Adrenal gland (tissue), 5 donors: Measurements from ENCODE around the gene HLTF.

Experiments
- POLR2A ChIP-seq, 2 donors: fragments of 450-650 bp; IDR thresholded peaks; one replicate each; pipeline ENCODE4 v1.6.1; 2017; ENCODE audit warnings: antibody characterized with exemption in 2 of 2, mild to moderate bottlenecking in 2 of 2, moderate library complexity in 1 of 2
- TF ChIP-seq, protein P1 (sequence below), 6 experiments: fragments of 450-650 bp in 4 of 6; fragments of 200-600 bp in 2 of 6; sonication (generic) in 1 of 6; IDR thresholded peaks; 1 replicate in 5 of 6; 2 replicates in 1 of 6; pipeline versions ENCODE4 v1.5.1 to v1.8.0; 2016 to 2021; ENCODE audit warnings: antibody characterized with exemption in 6 of 6, mild to moderate bottlenecking in 2 of 6, moderate library complexity in 1 of 6
- donor health status: DM: no; HTN: no; CAD: no.

DNA sequence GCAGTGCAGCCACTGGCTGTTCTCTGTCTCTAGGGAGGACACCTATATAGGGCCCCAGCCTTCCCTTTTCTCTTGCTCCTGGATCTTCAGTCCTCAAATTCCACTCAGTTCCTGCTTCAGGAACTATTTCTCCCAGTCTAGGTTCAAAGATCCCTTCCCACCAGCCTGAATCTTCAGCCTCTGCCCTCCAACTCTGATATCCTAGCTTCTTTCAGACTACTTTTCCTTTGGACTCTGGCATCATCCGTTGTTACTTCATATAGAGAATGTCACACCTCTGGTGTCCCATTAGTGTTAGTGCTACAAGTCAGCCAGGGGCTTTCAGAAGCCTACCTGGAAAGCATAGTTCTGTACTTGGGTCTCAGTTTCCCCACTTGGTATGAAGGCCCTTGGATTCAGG, 33.1 kb upstream of the HLTF start:
- TF ChIP-seq, protein P1, sequence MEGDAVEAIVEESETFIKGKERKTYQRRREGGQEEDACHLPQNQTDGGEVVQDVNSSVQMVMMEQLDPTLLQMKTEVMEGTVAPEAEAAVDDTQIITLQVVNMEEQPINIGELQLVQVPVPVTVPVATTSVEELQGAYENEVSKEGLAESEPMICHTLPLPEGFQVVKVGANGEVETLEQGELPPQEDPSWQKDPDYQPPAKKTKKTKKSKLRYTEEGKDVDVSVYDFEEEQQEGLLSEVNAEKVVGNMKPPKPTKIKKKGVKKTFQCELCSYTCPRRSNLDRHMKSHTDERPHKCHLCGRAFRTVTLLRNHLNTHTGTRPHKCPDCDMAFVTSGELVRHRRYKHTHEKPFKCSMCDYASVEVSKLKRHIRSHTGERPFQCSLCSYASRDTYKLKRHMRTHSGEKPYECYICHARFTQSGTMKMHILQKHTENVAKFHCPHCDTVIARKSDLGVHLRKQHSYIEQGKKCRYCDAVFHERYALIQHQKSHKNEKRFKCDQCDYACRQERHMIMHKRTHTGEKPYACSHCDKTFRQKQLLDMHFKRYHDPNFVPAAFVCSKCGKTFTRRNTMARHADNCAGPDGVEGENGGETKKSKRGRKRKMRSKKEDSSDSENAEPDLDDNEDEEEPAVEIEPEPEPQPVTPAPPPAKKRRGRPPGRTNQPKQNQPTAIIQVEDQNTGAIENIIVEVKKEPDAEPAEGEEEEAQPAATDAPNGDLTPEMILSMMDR (IDR thresholded peaks at IDR 0.05) = no peak
- TF ChIP-seq POLR2A (IDR thresholded peaks at IDR 0.05) = no peak
